ENCODE results near the gene ZNF556.
"Not testable (repeated sequence)": the region's sequence is repeated elsewhere in the genome, so short reads cannot be mapped to it uniquely, and the experiment has no call there.

Gene ZNF556

GRCh38 chr19:2850256-2850925, 16.7 kb upstream of the ZNF556 start:
- H3K4me3 ChIP-seq (ENCODE audit: low read depth, low read length) = no peak overlapping the region
- DNase-seq (ENCODE audit: low read depth) = no peak

GRCh38 chr19:2852598-2852997, 14.5 kb upstream of the ZNF556 start:
- no peak overlapping the region for H3K4me3 ChIP-seq (ENCODE audit: low read depth, low read length)
- no peak for DNase-seq (ENCODE audit: low read depth)

- no peak overlapping the region for H3K4me3 ChIP-seq (ENCODE audit: low read depth, low read length)
- no peak for DNase-seq (ENCODE audit: low read depth)
These were observed 14.0 kb upstream of the ZNF556 start for GRCh38 chr19:2853015-2853606.

- no peak for DNase-seq (ENCODE audit: low read depth)
- H3K4me3 ChIP-seq (ENCODE audit: low read depth, low read length) = no peak overlapping the region
These were observed 12.3 kb upstream of the ZNF556 start for GRCh38 chr19:2854849-2855248.

GRCh38 chr19:2856457-2857050, 10.6 kb upstream of the ZNF556 start:
- DNase-seq (ENCODE audit: low read depth) = no peak
- H3K4me3 ChIP-seq (ENCODE audit: low read depth, low read length) = no peak overlapping the region

GRCh38 chr19:2858864-2859263, 8.3 kb upstream of the ZNF556 start:
- H3K4me3 ChIP-seq (ENCODE audit: low read depth, low read length) = no peak overlapping the region
- no peak for DNase-seq (ENCODE audit: low read depth)

GRCh38 chr19:2863816-2864215, 3.3 kb upstream of the ZNF556 start:
- DNase-seq (ENCODE audit: low read depth) = no peak

GRCh38 chr19:2865334-2866100, 1.6 kb upstream of the ZNF556 start:
- DNase-seq (ENCODE audit: low read depth) = no peak
- H3K4me3 ChIP-seq (ENCODE audit: low read depth, low read length) = no peak overlapping the region

More at GRCh38 chr19:2863816-2864215, 3.3 kb upstream of the ZNF556 start:
- no peak overlapping the region for H3K4me3 ChIP-seq (ENCODE audit: low read depth, low read length)

GRCh38 chr19:2866495-2867024, 575 bp upstream of the ZNF556 start:
- DNase-seq (ENCODE audit: low read depth) = no peak
- H3K4me3 ChIP-seq (ENCODE audit: low read depth, low read length) = no peak overlapping the region

GRCh38 chr19:2869618-2870017, 2.5 kb downstream of the ZNF556 start:
- DNase-seq (ENCODE audit: low read depth) = no peak
- no peak overlapping the region for H3K4me3 ChIP-seq (ENCODE audit: low read depth, low read length)

GRCh38 chr19:2872175-2872574, 5.0 kb downstream of the ZNF556 start:
- H3K4me3 ChIP-seq (ENCODE audit: low read depth, low read length); DNase-seq (ENCODE audit: low read depth): not testable (repeated sequence)

- no peak for DNase-seq (ENCODE audit: low read depth)
- H3K4me3 ChIP-seq (ENCODE audit: low read depth, low read length) = no peak overlapping the region
These were observed 10.5 kb downstream of the ZNF556 start for GRCh38 chr19:2877398-2878331.

GRCh38 chr19:2883686-2884439, 16.7 kb downstream of the ZNF556 start:
- DNase-seq (ENCODE audit: low read depth) = no peak
- H3K4me3 ChIP-seq (ENCODE audit: low read depth, low read length) = no peak overlapping the region

GRCh38 chr19:2885736-2886135, 18.6 kb downstream of the ZNF556 start:
- H3K4me3 ChIP-seq (ENCODE audit: low read depth, low read length) = no peak overlapping the region
- no peak for DNase-seq (ENCODE audit: low read depth)

GRCh38 chr19:2887391-2887914, 20.3 kb downstream of the ZNF556 start:
- DNase-seq (ENCODE audit: low read depth) = no peak
- H3K4me3 ChIP-seq (ENCODE audit: low read depth, low read length) = no peak overlapping the region

- H3K4me3 ChIP-seq (ENCODE audit: low read depth, low read length) = no peak overlapping the region
- DNase-seq (ENCODE audit: low read depth) = no peak
These were observed 21.6 kb downstream of the ZNF556 start for GRCh38 chr19:2888731-2889224.

GRCh38 chr19:2890531-2890930, 23.4 kb downstream of the ZNF556 start:
- not testable (repeated sequence) for DNase-seq (ENCODE audit: low read depth); H3K4me3 ChIP-seq (ENCODE audit: low read depth, low read length)

GRCh38 chr19:2896694-2897093, 29.6 kb downstream of the ZNF556 start:
- no peak for DNase-seq (ENCODE audit: low read depth)
- H3K4me3 ChIP-seq (ENCODE audit: low read depth, low read length) = no peak overlapping the region
